Urinary bladder (tissue), 4 donors: ENCODE data around the gene PNMA8B. TPM values are rescaled to one million over a fixed set of nuclear protein-coding genes. Genes with fewer than 3 reads are reported as not detected.
"Not testable (repeated sequence)": the region's sequence is repeated elsewhere in the genome, so short reads cannot be mapped to it uniquely, and the experiment has no call there.

ENCODE experiments used
- DNase-seq: peaks from one replicate; pipeline ENCODE4 v3.0.0-alpha.2; 2015; ENCODE audit errors: extremely low spot score
- H3K27ac ChIP-seq: one replicate; pipeline ENCODE4 v1.5.1; 2013; ENCODE audit warnings: low read depth, mild to moderate bottlenecking, moderate library complexity
- H3K36me3 ChIP-seq: one replicate; pipeline ENCODE4 v1.6.1; 2013; ENCODE audit warnings: mild to moderate bottlenecking, moderate library complexity; ENCODE audit not compliant: insufficient read depth
- H3K4me1 ChIP-seq: one replicate; pipeline ENCODE4 v1.6.1; 2013; ENCODE audit warnings: mild to moderate bottlenecking, moderate library complexity; ENCODE audit not compliant: insufficient read depth
- H3K4me3 ChIP-seq: one replicate; pipeline ENCODE4 v1.5.1; 2013; ENCODE audit warnings: low read depth, low read length
- WGBS: extraction: QIAGEN DNeasy Blood & Tissue Kit; methylation state at CpG from one replicate; pipeline ENCODE4 v1.1.7; 2013; 5-methylcytosine and 5-hydroxymethylcytosine counted together
- polyA plus RNA-seq: library from polyadenylated mRNA; stranded (reverse); fragments of 200-250 nt; gene quantifications from one replicate; pipeline ENCODE4 v1.2.3, GENCODE V29; 2013
- total RNA-seq: library from RNA; depleted of rRNA; stranded (reverse); fragments of >200 nt; gene quantifications from one replicate; pipeline ENCODE4 v1.2.3, GENCODE V29; 2014
- donor health status: healthy with polysubstance abuse.
- donor health status: healthy.

The PNMA8B gene
- total and polyA plus RNA-seq, 2 donors: 2.8 to 4.0 TPM

DNA sequence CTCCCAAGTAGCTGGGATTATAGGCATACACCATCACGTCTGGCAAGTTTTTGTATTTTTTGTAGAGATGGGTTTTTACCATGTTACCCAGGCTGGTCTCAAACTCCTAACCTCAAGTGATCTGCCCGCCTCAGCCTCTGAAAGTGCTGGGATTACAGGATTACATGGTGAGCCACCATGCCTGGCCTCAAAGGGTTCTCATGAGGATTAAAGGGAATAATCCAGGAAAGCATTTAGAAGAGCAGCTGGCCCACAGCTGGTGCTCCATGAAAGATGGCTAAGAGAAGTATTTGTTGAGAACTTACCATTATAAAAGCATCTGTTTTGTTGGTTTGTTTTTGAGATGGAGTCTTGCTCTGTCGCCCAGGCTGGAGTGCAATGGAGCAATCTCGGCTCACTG is 1.2 kb upstream of the PNMA8B start:
- H3K4me1 ChIP-seq, DNase-seq, H3K27ac ChIP-seq, H3K36me3 ChIP-seq, H3K4me3 ChIP-seq: not testable (repeated sequence)
- 65% methylated on average over 4 of the region's 4 CpGs for WGBS

DNA sequence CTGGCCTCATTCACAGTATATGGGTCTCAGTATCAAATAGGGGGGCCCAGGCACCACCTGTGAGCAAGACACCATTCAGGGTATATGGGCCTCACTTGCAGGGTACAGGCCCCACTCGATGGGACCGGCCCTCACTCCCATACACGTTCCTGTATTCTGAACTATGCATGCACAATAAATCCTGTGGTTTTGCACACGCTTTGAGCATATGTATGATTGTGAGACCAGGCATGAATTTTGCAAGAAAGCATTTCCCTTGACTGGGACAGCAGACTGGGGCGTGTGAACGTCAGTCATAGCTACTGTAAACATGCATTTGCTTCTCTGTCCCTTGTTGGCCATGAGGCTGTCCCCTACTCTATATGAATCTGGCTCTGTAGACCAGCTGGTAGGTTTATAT is 637 bp upstream of the PNMA8B start:
- DNase-seq: no peak
- Histone ChIP-seq H3K27ac (no peak overlapping the region), H3K4me3 (no peak overlapping the region), H3K36me3 (no peaks in the 10 kb centered on the region), H3K4me1 (no peaks in the 10 kb centered on the region)
- WGBS: 66% methylated on average over 6 of the region's 6 CpGs

DNA sequence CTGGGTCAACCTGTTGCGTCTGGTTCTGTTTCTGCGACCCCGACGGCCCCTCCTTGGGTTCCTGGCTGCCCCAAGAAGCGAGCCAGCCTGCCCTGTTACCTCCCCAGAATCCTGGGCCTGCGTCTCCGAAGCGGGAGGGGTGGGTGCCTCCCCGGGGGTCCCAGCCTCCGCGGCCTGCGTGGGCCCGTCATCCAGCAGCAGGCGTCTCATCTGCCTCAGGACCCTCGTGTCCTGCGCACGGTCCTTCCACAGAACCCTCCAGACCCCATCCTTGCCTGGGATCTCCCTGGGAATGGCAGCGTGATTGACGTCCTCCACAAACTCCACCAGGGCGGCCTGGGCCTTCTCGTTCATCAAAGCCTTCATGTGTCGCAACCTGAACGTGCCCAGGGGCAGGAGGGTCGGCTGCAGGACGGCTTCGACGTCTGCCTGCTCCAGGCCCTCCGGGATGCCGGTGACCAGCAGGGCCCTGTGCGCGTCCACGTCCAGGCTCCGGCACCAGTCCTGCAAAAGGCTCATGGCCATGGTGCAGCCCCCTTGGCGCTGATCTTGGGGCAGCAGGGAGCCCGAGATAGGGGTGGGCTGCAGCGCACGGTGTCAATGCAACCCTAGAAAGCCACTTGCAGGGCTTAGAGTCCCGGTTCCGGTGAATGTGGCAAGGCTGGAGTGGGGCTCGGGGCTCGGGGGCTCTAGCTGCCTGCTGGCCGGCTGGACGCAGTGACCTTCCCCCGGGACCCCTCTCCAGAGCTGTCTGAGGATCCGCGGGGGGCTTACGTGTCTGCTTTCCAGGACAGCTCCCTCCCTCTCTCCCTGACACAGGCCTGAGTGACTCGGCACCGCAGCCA is 504 bp downstream of the PNMA8B start:
- Histone ChIP-seq H3K4me3 (peak overlapping the region; percentile 34), H3K27ac (no peak overlapping the region), H3K4me1 (no peaks in the 10 kb centered on the region), H3K36me3 (no peaks in the 10 kb centered on the region)
- no peak for DNase-seq
- 46% methylated on average over 49 of the region's 49 CpGs for WGBS

DNA sequence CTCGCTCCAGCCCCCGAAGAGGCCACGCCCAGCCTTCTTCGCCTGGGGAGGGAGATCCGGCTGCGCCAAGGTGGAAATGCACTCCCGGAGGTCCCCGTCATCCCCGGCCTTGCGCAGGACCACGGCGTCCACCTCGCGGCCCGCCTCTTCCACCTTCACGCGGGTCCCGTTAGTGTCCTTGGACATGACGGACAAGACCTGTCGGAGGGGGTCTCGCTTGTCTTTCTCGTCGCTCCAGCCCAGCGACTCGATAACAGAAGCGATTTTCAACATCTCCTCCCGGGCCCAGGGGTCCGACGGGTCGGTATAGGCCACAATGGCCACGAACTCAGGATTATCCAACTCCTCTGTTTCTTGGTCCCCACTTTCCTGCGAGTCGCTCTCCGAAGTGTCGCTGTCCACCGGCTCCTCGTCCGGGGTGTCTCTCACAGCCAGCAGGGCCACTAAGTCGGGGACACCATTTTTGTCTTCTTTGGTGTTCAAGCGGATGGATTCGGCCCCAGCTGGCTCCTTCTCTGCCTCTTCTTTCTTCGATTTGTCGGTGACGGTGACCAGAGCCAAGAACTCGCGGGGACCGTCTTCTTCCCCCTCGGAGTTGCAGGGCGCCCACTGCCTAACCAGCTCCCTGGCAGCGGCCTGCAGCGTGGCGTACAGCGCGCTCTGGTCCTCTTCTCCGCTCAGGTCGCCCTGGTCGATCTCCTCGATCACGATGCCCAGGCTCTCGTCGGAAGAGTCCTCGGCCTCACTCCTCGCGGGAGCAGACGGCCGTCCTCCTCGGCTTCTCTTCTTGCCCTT is 1.3 kb downstream of the PNMA8B start:
- Histone ChIP-seq H3K27ac (no peak overlapping the region), H3K4me3 (no peak overlapping the region), H3K36me3 (no peaks in the 10 kb centered on the region), H3K4me1 (no peaks in the 10 kb centered on the region)
- no peak for DNase-seq
- WGBS: 75% methylated on average over 67 of the region's 67 CpGs

DNA sequence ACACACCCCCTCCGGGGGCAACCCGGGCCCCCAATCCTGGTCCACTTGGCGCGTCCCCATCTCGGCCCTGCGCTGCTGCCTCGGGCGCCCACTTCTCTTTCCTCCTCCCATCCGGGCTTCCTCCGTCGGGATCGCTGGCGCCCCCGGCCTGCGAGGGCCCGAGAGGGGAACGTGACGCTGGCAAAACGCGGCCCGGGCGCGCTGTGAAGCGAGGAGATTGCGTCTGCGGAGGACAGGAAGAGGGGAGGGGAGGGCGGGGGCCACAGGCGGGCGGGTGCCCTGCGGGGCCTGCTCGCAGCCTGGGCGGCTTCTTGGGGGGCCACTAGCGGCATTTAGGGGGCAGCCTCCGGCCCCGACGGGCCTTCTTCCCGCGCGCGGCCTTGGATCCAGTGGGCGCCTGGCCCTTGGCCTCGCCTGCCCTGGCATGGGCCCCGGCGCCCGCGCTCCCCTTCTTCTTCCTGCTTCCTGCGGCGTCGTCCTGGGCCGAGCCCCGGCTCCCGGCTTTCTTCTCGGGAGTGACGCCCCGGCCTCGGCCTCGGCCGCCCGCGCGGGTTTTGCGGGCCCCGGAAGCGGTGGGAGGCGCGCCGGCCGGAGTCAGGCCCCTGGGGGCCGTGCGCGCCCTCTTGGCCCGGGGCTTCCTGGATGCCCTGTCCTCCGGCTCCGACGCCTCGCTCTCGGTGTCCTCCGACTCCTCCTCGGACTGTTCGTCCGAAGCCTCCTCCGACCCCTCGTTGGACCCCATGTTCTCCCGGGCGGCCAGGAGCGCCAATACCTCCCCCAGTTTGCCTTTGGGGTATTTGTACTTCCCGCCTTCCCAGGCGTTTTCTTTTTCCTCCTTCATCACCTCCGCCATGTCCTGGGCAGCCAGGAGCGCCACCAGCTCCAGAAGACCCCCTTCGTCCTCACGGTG is 2.2 kb downstream of the PNMA8B start:
- no peak for DNase-seq
- Histone ChIP-seq H3K4me3 (peak overlapping the region; percentile 41), H3K36me3 (no peaks in the 10 kb centered on the region), H3K27ac (no peak overlapping the region), H3K4me1 (no peaks in the 10 kb centered on the region)
- 17% methylated on average over 92 of the region's 92 CpGs for WGBS

DNA sequence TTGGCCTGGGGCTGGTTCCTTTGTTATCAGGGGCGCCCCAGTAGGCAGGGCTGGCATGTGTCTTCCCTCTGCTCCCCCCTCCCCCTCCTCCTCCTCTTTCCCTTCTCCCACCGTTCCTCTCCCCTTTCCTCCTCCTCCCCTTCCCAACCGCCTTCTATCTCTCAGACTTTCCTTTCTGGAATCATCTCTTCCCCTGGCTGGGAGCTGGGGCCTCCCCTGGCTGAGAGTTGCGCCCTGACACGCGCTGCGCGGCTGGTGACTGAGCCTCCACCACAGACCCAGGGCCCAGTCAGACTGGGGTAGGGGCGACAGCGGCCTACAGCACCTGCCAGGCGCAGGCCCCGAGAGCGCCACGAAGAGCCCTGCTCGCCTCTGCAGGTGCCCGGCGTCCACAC is 2.8 kb downstream of the PNMA8B start:
- no peaks in the 10 kb centered on the region for H3K4me1 ChIP-seq
- peak overlapping the region; percentile 41 for H3K4me3 ChIP-seq
- WGBS: 43% methylated on average over 17 of the region's 17 CpGs
- no peak for DNase-seq
- no peak overlapping the region for H3K27ac ChIP-seq
- no peaks in the 10 kb centered on the region for H3K36me3 ChIP-seq

DNA sequence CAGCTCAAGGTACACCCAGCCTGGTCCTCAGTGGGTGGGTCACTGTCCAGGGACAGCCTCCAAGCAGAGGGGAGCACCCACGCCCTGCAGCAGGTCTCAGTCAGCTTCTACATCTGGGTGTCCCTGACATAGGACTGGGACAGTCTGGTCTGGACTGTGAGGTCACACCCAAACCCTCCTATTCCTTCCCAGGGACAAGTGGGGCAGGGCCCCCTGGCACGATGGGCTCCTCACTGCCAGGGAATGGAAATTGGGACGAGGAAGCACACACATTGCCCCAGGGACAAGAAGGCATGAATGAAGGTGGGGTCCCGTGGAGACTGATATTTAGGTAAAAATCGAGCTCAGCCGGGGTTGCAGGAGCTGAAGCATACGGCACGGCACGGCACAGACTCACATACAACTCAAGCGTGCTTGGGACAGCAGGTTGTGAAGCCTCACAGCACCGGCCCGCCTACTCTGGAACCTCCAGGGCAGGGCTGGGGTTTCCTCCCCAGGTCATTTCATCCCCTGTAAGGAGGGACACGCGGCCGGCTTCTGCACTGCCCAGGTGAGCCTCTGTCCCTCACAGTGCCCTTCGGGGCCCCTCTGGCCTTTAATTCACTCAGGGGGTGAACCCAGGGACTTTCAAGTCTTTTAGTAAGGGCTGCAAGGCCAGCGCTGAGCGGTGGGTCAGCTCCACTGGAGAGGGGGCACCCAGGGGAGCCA is 3.5 kb downstream of the PNMA8B start:
- Histone ChIP-seq H3K27ac (no peak overlapping the region), H3K4me1 (no peaks in the 10 kb centered on the region), H3K36me3 (no peaks in the 10 kb centered on the region), H3K4me3 (no peak overlapping the region)
- DNase-seq: no peak
- WGBS: 76% methylated on average over 18 of the region's 18 CpGs

DNA sequence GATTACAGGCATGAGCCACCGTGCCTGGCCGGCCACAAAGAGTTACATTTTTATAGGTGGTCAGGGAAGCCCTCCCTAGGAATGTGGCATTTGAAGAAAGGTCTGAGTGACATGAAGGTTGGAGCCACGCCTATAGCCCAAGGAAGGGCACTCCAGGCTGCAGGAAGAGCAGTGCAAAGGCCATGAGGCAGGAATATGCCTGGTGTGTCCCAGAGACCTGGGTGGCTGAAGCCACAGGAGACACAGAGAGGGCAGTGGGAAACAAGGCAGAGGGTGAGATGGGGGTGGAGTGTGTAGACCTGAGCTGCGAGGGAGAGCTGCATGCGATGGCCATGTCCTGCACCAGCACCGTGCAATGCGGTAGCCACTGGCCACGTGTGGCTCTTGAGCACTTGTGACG is 4.9 kb downstream of the PNMA8B start:
- DNase-seq: no peak
- H3K4me3 ChIP-seq: no peak overlapping the region
- no peaks in the 10 kb centered on the region for H3K36me3 ChIP-seq
- 81% methylated on average over 9 of the region's 9 CpGs for WGBS
- no peak overlapping the region for H3K27ac ChIP-seq
- no peaks in the 10 kb centered on the region for H3K4me1 ChIP-seq

DNA sequence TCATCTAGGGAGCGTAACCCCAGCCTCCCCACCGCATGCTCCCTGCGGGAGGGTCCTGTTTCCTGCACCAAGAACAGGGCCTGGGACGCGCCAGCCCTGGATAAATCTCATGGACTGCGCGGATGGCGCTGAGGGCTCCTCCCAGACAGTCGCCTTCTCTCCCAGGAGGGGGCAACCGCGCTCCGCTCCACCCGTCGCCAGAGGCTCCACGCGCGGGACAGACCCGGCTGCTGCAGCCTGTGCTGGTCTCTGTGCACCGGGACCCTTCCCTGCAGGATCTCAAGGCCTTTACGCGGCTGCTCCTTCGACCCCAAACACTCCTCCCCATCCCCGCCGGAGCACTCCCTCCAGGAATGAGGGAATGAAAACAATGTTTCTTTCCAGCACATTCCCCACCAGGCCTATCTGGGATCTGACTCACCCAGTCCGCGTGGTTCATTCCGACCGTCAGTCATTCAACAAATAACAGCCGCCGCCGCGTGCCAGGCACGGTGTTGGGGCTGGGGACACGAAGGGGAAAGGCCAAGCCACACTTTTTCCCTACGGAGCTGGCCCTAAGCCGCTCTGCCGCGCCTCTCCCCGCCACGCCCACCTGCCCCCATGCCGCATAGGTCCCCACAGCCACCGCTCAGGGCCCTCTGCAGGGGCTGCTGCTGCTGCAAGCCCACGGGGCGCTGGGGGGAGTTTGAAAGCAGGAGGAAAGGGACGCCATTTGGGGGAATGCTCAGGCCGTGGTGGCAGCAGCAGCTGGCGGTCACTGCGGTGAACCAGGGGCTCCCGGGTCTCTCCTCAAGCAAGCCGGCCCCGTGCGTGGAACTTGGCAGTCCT is 6.0 kb downstream of the PNMA8B start:
- no peak for DNase-seq
- no peaks in the 10 kb centered on the region for H3K4me1 ChIP-seq
- WGBS: 17% methylated on average over 52 of the region's 52 CpGs
- no peak overlapping the region for H3K4me3 ChIP-seq
- no peaks in the 10 kb centered on the region for H3K36me3 ChIP-seq
- no peak overlapping the region for H3K27ac ChIP-seq

DNA sequence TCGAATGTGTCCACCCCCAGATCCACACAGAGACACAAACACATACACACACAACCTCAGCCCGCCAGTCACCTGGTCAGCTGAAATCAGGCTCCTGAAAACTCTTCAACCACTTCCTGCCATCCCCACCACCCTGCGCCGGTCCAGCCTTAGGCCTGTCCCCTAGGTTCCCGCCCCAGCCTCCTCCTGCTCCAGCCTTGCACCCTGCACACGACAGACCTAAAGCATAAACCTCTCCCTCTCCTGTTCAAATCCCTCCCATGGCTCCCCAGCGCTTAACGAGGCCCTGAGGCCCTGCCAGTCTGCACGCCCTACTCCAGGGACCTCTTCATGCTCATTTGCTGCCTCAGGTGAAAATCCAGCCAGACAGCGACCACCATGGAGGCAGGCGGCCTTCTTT is 7.1 kb downstream of the PNMA8B start:
- Histone ChIP-seq H3K36me3 (no peaks in the 10 kb centered on the region), H3K4me1 (no peaks in the 10 kb centered on the region), H3K4me3 (no peak overlapping the region), H3K27ac (no peak overlapping the region)
- no peak for DNase-seq
- WGBS: 64% methylated on average over 11 of the region's 11 CpGs

DNA sequence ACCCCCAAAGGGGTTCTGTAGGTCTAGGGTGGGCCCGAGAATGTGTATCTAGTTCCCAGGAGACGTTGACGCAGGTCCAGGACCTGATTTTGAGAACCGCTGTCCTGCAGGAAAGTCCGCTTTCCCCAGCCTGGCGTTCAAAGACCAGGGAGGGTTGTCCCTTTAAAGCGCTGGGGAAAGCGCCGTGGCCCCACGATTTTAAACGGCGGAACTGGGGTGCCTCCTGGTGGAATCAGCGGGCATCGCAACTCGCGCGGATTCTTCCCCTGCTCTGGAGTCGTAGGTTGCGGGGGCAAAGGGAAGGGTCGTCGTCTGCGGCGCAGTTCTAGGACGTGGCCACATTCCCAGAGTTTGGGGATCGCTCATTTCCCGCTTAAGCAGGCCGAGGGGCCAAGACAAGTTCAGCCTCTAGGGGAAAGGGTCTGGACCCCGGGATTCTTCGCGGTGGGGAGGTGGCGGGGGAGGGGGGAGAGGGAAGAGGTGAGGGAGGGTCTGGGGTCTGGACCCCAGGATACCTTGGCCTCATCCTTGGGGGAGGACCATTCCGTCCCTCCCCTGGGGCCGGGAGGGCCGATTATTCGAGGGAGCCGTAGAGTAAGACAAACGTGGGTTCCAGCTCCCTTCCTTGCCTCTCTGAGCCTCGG is 7.7 kb downstream of the PNMA8B start:
- 7% methylated on average over 38 of the region's 38 CpGs for WGBS
- DNase-seq: peak; percentile 46
- H3K4me3 ChIP-seq: no peak overlapping the region
- H3K36me3 ChIP-seq: no peaks in the 10 kb centered on the region
- H3K27ac ChIP-seq: no peak overlapping the region
- H3K4me1 ChIP-seq: no peaks in the 10 kb centered on the region

DNA sequence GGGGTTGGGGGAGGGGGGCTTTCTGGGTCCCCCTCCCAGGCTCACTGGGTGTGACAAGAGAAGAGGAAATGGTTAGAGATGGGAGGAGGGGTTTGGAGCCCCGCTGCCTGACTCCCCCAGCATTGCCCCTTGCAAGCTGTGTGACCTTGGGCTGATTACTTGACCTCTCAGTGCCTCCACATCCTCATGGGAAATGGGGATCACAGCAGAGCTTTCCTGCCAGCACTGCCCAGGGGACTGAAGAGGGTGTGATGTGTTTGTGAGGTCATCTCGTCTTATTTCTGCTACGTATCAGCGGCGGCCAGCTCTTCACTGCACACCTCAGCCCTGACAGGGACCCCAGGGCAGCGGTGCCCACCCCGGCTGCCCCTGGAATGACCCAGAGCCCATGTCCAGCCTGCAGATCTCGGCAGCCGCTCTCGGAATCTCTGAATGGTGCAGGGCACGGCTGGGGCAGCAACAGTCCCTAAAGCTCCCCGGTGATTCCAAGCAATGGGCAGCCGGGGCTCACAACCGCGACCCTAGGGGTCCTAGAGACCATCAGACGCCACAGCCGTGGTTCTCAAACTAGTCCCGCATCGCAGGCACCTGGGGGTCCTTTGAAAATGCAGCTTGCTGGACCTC is 8.4 kb downstream of the PNMA8B start:
- Histone ChIP-seq H3K4me3 (no peak overlapping the region), H3K36me3 (no peaks in the 10 kb centered on the region), H3K27ac (no peak overlapping the region), H3K4me1 (no peaks in the 10 kb centered on the region)
- WGBS: 10% methylated on average over 19 of the region's 19 CpGs
- no peak for DNase-seq
